Pulmonary artery endothelial cell (primary cell): Measurements from ENCODE around the gene CFAP57. TPM values are rescaled to one million over a fixed set of nuclear protein-coding genes. Genes with fewer than 3 reads are reported as not detected.
"Not testable (repeated sequence)": the region's sequence is repeated elsewhere in the genome, so short reads cannot be mapped to it uniquely, and the experiment has no call there.

ENCODE experiments used
- DNase-seq: peaks from one replicate; pipeline ENCODE4 v3.0.0-alpha.2; 2011; ENCODE audit warnings: low read depth, low spot score
- total RNA-seq: library from RNA; depleted of rRNA; stranded (reverse); fragments of >200 nt; gene quantifications from 2 replicates; pipeline ENCODE4 v1.2.3, GENCODE V29; 2014

CFAP57 gene
- total RNA-seq, 1 donor from 2014 or later, result 0.20 TPM

DNA sequence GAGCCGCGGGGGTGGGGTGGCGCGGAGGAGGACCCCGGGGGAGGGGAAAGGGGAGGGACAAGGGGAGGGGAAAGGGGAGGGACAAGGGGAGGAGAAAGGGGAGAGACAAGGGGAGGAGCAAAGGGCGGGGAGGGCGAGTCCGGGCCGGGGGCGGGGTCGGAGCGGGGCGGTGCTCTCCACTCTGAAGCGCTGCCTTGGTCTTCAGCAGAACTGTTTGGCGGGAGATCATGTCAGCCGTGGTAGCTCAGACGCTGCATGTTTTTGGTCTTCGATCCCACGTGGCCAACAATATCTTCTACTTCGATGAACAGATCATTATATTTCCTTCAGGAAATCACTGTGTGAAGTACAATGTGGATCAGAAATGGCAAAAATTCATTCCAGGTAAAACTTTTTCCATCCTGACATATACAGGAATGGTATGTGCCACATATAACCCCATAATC, 420 bp downstream of the CFAP57 start:
- peak; percentile 58 for DNase-seq

DNA sequence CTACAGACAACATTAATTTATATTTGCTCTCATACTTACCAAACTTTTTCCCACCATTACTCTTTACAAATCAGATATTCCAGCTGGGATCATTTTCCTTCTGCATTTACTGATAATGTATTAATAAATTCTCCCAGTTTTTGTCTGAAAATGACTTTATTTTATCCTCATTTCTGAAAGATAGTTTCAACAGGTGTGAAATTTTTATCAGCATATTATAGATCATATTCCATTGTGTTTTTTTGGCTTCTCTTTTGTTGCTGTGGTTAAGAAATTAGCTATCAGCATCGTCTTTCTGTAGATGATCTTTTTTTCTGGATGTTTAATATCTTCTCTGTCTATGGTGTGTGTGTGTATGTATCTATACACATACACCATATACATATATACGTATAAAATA, 2.7 kb downstream of the CFAP57 start:
- DNase-seq, result no peak

DNA sequence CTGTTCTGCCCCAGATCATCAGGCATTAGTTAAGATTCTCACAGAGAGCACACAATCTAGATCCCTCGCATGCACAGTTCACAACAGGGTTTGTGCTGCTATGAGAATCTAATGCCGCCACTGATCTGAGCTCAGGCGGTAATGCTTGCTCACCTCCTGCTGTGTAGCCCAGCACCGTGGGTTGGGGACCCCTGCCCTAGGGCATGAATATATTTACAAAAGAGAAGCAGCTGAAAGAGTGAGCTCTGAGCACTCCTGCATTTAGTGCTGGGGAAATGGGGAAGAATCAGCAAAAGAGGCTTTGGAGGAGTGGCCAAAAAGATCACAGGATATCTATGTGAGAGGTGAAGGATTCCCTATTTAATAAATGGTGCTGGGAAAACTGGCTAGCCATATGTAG, 5.6 kb downstream of the CFAP57 start:
- DNase-seq, result no peak

DNA sequence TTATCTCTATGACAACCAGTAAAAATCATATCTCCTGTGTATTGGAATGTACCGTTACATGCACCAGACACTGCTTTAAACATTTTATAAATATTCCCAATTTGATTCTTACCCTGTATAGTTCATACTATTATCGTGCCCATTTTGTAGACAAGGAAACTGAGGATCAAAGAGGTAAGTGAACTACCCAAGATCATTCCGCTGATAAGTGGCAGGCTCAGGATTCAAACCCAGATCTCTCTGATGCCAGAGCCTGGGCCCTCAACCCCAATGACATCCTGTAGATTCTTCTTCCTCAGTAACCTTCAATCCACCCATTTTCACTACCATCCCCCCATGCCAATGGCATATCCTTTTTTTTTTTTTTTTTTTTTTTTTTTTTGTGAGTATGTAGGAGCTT, 12.3 kb downstream of the CFAP57 start:
- DNase-seq, result no peak

DNA sequence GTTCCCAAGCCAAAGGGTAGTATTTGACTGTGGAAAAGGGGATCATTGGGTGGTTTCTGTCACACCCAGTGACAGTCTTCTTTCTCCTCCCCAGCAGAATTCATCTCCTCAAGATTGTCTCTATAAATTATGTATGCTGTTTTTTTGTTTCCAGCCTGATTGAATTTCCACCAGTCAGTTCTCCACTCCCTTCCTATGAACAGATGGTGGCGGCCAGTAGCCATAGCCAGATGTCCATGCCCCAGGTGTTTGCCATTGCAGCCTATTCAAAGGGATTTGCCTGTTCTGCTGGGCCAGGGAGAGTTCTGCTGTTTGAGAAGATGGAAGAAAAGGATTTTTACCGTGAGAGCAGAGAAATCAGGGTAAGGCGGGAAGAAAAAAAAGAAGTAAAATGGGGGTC, 12.9 kb downstream of the CFAP57 start:
- DNase-seq, result no peak

DNA sequence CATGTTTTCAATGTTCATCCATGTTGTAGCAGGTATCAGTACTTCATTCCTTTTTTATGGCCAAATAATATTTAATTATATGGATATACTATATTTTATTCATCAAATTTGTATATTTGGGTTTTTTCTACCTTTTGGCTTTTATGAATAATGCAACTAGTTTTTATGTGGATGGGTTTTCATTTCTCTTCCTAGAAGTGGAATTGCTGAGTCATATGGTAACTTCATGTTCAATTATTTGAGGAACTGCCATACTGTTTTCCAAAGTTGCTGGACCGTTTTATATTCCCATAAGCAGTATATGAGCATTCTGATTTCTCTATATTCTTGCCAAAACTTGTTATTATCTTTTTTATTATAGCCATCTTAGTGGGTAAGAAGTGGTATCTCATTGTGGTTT, 16.0 kb downstream of the CFAP57 start:
- no peak for DNase-seq

DNA sequence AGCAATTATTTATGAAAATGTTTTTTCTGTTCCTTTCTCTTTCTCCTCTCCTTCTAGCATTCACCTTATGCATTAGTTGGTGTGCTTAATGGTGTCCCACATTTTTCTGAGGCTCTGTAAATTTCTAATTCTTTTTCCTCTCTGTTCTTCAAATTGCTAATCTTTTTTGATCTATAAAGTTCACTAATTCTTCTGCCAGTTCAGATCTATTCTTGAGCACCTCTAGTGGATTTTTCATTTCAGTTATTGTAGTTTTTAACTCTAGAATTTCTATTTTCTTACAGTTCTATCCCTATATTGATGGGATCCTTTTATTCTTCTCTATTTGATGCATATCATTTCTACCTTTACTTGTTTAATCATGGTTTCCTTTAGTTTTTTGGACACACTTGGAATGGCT, 22.4 kb downstream of the CFAP57 start:
- DNase-seq, result no peak

DNA sequence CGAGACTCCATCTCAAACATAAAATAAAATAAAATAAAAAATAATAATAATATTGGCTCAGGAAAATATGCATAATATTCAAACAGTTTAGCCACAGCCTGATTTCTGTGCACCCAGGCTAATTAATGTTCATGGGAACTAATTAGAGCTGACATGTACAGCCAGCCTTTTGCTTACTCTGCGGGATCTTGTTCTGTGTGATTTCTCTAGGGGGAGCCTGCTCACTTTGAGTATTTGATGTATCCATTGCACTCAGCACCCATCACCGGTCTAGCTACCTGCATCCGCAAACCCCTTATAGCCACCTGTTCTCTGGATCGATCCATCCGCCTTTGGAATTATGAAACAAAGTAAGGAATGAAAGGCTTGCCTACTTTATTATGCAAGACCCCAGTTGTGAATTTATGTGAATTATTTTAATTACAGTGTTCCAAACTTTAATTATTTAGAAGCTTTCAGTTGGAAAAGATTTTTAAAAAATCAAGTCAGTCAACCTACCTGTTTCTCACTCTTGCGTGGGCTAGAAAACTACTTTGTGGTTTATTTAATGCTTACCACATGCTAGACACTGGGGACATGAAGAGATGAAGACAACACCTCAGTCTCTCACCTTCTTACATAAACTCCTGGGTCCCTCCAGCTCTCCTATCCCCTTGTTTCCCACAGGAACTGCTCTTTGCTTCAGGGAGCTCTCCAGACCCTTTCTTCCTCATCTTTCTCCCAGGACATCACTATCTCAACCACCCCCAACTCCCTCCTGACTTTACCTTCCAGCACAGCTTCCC, 25.4 kb downstream of the CFAP57 start:
- no peak for DNase-seq

DNA sequence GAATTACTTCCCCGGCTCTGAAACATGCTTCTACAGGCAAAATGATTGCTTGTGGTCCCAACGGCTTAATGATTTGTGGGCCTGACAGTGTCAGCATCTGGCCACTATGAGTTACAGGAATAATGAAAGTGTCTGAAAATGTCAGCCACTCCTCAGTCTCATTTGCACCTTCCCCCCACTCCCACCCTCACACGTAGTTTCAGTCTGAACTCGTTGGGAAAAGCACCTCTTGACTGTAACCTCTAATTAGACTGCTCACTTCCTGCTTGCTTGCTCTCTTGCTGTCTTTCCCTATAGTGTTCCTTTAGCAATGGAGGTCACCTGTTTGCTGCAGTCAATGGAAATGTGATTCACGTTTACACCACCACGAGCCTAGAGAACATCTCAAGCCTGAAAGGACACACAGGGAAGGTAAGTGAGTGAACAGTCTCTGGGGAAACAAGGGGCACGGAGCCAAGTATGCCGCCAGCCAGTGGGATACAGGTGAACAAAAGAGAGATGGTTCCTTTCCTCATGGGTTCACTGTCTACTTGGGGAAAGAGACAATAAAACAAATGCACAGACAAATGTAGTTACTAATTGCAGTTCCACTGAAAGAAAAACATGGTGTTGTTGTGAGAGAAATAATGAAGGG, 27.1 kb downstream of the CFAP57 start:
- no peak for DNase-seq

DNA sequence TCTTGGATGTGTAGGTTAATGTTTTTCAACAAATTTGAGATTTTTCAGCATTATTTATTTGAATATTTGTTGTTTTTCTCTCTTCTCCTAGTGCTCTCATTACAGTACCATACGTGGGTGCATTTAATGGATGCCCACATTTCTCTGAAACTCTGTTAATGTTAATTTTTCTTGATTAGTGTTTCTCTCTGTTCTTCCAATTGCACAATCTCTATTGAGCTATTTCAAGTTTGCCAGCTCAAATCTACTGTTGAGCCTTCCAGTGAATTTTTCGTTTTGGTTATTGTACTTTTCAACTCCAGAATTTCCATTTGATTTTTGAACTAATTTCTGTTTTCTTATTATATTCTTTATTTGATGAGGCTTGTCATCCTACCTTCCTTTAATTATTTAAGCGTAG, 31.7 kb downstream of the CFAP57 start:
- no peak for DNase-seq

DNA sequence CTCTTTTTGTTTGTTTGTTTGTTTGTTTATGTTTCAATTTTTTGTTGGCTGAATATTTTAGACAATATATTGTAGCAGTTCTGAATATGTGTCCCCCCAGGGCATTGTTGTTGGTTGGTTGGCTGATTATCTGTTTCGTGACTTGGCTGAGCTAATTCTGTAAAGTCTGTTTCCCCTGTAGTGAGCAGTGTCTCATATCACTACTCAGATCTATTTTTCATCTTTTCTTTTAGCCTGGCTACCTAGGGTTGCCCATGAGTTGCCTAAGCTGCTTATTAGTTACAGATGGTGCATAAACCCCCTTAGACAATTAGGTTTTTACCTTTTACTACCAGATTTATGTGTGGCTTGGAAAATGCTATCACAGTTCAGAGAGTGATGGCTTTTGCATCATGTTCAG, 32.3 kb downstream of the CFAP57 start:
- DNase-seq, result no peak

DNA sequence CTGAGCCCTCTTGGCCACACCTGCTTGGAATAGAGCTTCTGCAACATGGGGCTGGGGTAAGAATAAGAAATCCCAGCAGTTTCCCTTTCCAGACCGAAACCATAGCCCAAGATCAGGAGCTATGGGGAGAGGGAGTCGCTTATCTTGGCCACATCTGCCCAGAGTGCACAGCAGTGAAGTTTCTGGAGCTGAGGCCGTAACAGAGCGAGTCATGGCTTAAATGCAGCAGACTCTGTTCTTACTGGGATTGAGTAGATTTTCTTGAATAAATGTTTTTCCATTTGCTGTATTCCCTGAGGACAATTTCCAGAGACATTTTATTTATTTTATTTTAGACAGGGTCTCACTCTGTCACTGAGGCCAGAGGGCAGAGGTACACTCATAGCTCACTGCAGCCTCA, 33.5 kb downstream of the CFAP57 start:
- DNase-seq, result no peak

DNA sequence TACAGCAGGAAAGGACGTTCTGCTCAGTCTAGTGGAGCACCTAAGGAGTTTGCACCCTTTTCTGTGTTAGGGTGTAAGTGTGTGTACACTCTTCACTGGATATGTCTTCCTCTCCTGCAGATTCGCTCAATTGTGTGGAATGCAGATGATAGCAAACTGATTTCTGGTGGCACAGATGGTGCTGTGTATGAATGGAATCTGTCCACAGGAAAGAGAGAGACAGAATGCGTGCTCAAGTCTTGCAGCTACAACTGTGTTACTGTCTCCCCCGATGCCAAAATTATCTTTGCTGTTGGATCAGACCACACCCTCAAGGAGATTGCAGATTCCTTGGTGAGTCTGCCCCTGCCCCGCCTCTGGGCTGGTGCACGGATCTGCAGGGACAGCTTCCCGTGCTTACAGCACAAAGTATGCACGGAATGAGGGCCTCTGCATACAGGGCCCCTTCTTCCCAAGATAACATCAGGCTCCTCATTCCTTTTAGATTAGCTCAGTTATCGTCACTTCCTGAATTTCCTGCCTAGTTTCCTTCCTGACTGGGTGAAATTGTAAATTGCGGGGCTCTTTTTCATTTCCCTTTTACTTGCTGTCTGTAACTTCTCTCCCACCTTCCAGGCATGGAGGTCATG, 34.6 kb downstream of the CFAP57 start:
- DNase-seq, result peak; percentile 95

DNA sequence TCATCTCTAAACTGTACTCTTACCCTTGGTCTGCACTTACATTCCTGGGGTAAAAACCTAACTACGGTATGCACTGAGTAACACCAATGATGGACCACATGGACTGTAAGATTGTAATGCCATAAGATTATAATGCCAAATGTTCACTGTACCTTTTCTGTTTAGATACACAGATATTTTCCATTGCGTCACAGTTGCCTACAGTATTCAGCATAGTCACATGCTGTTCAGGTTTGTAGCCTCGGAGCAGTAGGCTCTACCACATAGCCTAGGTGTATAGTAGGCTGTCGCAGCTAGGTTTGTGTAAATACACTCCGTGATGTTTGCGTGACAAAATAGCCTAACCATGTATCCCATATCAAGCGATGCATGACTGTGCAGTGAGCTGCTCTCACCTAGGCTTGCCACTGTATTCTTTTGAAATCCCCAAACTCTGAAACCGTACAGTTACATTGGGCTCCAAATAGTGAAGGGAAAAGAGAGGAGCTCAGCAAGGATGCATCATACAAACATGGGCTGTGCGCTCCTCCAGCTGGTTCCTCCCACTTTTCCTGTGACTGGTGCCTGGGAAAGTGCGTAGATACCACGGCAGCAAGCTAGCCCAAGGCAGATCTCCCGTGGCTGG, 35.2 kb downstream of the CFAP57 start:
- DNase-seq, result peak; percentile 73

DNA sequence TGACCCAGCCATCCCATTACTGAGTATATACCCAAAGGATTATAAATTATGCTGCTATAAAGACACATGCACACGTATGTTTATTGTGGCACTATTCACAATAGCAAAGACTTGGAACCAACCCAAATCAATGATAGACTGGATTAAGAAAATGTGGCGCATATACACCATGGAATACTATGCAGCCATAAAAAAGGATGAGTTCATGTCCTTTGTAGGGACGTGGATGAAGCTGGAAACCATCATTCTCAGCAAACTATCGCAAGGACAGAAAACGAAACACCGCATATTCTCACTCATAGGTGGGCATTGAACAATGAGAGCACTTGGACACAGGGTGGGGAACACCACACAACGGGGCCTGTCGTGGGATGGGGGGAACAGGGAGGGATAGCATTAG, 36.1 kb downstream of the CFAP57 start:
- not testable (repeated sequence) for DNase-seq

DNA sequence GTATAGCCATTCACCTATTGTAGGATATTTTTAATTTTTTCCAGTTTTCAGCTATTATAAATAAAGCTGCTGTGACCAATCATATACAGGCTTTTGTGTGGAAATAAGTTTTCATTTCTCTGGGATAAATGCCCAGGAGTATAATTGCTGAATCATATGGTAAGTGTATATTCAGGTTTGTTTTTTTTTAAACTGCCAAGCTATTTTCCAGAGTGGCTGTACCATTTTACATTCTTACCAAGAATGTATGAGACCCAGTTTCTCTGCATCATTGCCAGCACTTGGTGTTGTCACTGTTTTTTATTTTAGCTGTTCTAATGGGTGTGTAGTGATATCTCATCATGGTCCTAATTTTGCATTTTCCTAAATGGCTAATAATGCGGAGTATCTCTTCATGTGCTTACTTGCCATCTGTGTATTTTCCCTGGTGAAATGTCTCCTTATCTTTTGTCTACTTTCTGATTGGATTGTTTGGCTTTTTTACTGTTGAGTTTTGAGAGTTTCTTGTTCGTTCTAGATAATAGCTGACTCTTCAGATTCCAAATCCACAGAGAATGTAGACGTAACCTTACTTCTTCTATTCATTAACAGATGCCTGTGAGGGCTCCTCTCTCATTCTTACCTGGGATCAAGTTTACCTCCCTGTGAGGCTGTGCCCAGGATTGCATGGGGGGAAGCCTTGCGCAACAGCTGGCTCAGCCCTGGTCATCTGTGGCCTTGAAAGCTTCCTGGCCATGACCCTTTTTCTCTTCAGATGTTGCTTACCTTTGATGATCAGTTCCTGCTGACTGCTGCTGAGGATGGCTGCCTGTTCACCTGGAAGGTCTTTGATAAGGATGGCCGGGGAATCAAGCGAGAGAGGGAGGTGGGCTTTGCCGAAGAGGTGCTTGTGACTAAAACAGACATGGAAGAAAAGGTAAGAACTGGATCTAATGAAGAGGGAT, 42.6 kb downstream of the CFAP57 start:
- DNase-seq, result no peak

DNA sequence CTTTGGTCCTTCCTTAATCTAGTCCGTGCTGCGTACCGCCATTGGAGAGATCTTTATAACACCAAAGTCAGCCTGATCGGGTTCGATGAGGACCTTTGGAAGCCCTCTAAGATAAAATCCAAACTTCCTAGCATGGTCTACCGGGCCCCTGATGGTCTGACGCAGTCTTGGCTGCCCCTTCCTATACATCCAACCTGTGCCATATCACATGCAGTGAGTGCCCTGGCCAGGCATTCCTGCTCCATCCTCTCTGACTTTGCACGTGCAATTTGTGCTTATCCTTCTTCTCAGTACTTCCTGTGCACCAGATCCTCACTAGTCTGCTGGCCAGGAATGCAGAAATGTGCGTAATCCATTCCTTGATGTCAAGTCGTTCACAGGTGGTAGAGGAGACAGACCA, 45.6 kb downstream of the CFAP57 start:
- no peak for DNase-seq

DNA sequence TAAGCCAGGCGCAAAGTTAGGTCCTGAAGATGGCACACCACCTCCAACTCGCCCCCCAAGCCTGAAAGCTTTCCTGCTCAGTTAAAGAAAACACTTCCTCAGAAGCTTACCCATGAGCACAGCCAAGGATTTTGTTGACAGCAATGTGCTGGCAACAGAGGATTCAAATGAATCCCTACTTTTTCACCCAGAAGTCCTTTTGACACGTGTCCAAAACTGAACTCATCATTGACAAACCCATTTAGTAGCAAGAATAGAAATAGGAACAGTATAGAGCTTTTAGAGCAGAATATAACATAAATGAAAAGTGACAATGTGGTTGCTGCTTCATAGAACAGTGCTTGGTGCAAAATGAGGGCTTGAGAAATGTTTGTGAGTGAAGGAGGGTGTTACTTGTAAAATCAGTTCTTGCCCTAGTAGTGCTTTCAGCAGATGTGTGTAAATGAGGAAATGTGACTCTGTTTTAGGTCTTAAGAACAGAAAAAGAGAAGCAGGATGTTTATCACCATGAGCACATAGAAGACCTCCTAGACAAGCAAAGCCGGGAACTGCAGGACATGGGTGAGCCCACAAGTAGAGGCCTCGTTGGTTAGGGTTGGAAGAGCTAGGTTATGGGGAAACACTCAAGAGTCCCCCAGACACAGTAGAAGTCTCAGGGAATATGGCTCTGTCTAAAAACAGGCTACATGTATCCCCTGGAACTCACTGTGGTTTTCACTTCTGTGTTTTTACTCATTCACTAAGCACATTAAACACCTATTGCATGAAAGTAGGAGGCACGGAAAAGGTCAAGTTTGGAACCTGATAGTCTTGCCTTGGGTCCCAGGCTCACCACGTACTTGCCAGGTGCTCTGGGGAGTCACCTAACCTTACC, 49.0 kb downstream of the CFAP57 start:
- DNase-seq, result no peak

DNA sequence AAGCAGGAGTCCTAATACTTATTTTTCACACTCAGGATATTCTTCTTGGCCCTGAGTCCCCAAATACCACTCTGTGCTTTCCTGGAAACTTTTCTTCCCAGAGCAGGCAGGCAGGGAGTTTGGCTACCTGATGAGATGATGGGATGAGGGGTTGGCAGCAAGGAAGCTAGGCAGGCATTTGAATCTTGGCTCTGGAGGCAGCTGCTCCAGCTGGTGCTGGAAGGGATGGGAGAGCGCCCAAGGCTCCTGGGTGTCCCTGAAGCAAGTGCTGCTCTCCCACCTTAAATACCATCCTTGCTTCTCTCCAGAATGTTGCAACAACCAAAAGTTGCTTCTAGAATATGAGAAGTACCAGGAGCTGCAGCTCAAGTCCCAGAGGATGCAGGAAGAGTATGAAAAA, 49.7 kb downstream of the CFAP57 start:
- DNase-seq, result no peak

DNA sequence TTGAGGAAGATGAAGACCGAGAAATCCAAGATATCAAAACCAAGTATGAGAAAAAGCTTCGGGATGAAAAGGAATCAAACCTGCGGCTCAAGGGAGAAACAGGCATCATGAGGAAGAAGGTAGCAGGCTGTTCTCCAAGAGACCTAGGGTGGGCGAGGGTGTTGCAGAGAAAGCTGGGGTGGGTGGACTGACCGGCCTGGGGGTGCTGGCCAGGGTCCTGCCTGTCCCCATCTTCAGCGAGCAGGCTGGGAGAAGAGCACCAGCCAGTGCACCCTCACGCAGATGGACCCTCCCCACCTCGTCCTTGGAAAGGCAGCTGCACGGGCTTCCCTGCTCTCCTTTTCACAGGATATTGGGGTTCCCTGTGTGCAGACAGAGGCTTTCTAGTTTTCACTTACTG, 50.7 kb downstream of the CFAP57 start:
- no peak for DNase-seq
